Measurements from ENCODE around the gene E2F7. TPM values are rescaled to one million over a fixed set of nuclear protein-coding genes. Genes with fewer than 3 reads are reported as not detected.
A peak's percentile ranks its signal among the peaks of the same experiment; 100 is the strongest.

The E2F7 gene
- total RNA-seq, 1 experiment from 2014 or later, result 2.0 TPM

- peaks cover 35% of the 10 kb centered on the region for H3K4me1 ChIP-seq (ENCODE audit: low read length)
- no peaks in the 10 kb centered on the region; the same call in 1 of the 2 replicates for H4K20me1 ChIP-seq (ENCODE audit: insufficient read depth, low read depth, low read length)
- no peak overlapping the region for H3K9ac ChIP-seq (ENCODE audit: low read length)
- no peaks in the 10 kb centered on the region for H3K79me2 ChIP-seq (ENCODE audit: low read length)
- H3K27me3 ChIP-seq (ENCODE audit: low read length), result no peaks in the 10 kb centered on the region
- H3K4me2 ChIP-seq (ENCODE audit: low read depth, low read length, poor library complexity, severe bottlenecking), result no peak overlapping the region
- no peak for DNase-seq
- H3K4me3 ChIP-seq (ENCODE audit: low read length), result no peak overlapping the region
- no peaks in the 10 kb centered on the region for H3K9me3 ChIP-seq (ENCODE audit: low read length)
- H3K9me2 ChIP-seq (replicated peaks; ENCODE audit: insufficient read depth, low read length), result no peaks in the 10 kb centered on the region
- H3K27ac ChIP-seq (ENCODE audit: low read length), result no peak overlapping the region
- H2AFZ ChIP-seq (ENCODE audit: low read length), result no peak overlapping the region
- H3K36me3 ChIP-seq (ENCODE audit: insufficient read depth, low read length), result no peaks in the 10 kb centered on the region; the same call in 1 of the 2 replicates
These were observed 3.0 kb downstream of the E2F7 start for GRCh38 chr12:77062396-77062795.

DNA sequence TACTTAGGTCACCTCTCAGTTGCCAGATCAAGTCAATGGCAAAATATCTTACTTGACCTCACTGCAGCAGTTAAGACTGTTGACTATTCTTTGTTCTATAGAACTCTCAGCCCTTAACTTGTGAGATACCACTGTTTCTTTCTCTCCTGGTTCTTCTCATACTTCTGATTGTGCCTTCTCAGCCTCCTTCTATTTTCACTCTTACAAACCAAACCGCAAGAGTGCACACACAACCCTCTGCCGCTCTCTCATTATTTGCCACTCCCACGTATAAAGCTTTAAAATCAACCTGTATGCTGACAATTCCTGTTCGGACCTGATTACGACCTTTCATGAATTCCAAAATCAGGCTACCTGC is 4.5 kb downstream of the E2F7 start:
- no peaks in the 10 kb centered on the region for H3K79me2 ChIP-seq (ENCODE audit: low read length)
- no peaks in the 10 kb centered on the region; the same call in 1 of the 2 replicates for H4K20me1 ChIP-seq (ENCODE audit: insufficient read depth, low read depth, low read length)
- H3K9me3 ChIP-seq (ENCODE audit: low read length), result no peaks in the 10 kb centered on the region
- no peak for DNase-seq
- H3K36me3 ChIP-seq (ENCODE audit: insufficient read depth, low read length), result no peaks in the 10 kb centered on the region; the same call in 1 of the 2 replicates
- H3K9ac ChIP-seq (ENCODE audit: low read length), result no peak overlapping the region
- H2AFZ ChIP-seq (ENCODE audit: low read length), result no peak overlapping the region
- H3K9me2 ChIP-seq (replicated peaks; ENCODE audit: insufficient read depth, low read length), result no peaks in the 10 kb centered on the region
- no peak overlapping the region for H3K27ac ChIP-seq (ENCODE audit: low read length)
- no peak overlapping the region for H3K4me2 ChIP-seq (ENCODE audit: low read depth, low read length, poor library complexity, severe bottlenecking)
- H3K27me3 ChIP-seq (ENCODE audit: low read length), result no peaks in the 10 kb centered on the region
- no peak overlapping the region for H3K4me3 ChIP-seq (ENCODE audit: low read length)
- peaks cover 28% of the 10 kb centered on the region for H3K4me1 ChIP-seq (ENCODE audit: low read length)

DNA sequence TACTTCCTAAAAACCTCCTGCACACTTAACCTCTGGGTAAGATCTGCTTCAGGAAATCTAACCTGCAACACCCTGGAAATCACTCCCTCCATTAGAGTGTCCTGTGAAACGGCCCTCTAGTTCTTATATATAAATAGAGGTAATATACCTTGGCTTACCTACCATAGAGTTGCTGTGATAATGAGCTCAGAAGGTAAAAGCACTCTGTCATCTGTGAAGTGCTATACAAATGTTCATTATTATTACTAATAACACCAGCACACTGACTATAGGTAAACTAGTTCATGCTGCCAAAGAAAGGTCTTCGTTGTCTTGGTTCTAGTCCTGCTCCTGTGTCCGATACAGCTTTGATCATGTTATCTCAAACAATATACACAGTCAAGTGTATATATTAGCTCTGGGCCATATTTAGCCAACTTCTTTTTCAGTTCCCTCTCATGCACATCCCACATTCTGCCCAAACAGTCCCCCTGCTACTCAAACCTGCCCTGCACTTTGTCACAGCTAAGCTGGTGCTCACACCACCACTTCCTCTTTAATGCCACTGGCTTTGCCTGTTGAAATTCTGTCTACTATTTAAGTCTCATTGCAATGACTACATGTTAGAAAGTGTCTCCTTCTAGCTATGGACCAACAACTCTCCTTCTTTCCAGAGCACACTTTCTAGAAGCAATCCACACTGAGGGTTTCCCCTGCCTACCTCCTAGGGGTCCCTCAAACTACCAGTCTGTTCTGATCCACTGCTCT is 5.1 kb downstream of the E2F7 start:
- Histone ChIP-seq H3K9me2 (replicated peaks; ENCODE audit: insufficient read depth, low read length) (no peaks in the 10 kb centered on the region), H3K27me3 (ENCODE audit: low read length) (no peaks in the 10 kb centered on the region), H3K4me1 (ENCODE audit: low read length) (peaks cover 27% of the 10 kb centered on the region), H2AFZ (ENCODE audit: low read length) (no peak overlapping the region), H3K4me3 (ENCODE audit: low read length) (no peak overlapping the region), H3K9me3 (ENCODE audit: low read length) (no peaks in the 10 kb centered on the region), H3K9ac (ENCODE audit: low read length) (no peak overlapping the region), H3K4me2 (ENCODE audit: low read depth, low read length, poor library complexity, severe bottlenecking) (no peak overlapping the region), H4K20me1 (ENCODE audit: insufficient read depth, low read depth, low read length) (no peaks in the 10 kb centered on the region; the same call in 1 of the 2 replicates), H3K36me3 (ENCODE audit: insufficient read depth, low read length) (no peaks in the 10 kb centered on the region; the same call in 1 of the 2 replicates), H3K27ac (ENCODE audit: low read length) (no peak overlapping the region), H3K79me2 (ENCODE audit: low read length) (no peaks in the 10 kb centered on the region)
- DNase-seq, result peak; percentile 74

GRCh38 chr12:77058740-77059139 is 6.6 kb downstream of the E2F7 start:
- no peaks in the 10 kb centered on the region for H3K9me3 ChIP-seq (ENCODE audit: low read length)
- H3K27me3 ChIP-seq (ENCODE audit: low read length), result no peaks in the 10 kb centered on the region
- no peak for DNase-seq
- H4K20me1 ChIP-seq (ENCODE audit: insufficient read depth, low read depth, low read length), result no peaks in the 10 kb centered on the region; the same call in 1 of the 2 replicates
- peaks cover 17% of the 10 kb centered on the region for H3K4me1 ChIP-seq (ENCODE audit: low read length)
- H3K9me2 ChIP-seq (replicated peaks; ENCODE audit: insufficient read depth, low read length), result no peaks in the 10 kb centered on the region
- H3K4me2 ChIP-seq (ENCODE audit: low read depth, low read length, poor library complexity, severe bottlenecking), result no peak overlapping the region
- H3K36me3 ChIP-seq (ENCODE audit: insufficient read depth, low read length), result no peaks in the 10 kb centered on the region; the same call in 1 of the 2 replicates
- H2AFZ ChIP-seq (ENCODE audit: low read length), result no peak overlapping the region
- no peaks in the 10 kb centered on the region for H3K79me2 ChIP-seq (ENCODE audit: low read length)
- no peak overlapping the region for H3K27ac ChIP-seq (ENCODE audit: low read length)
- H3K4me3 ChIP-seq (ENCODE audit: low read length), result no peak overlapping the region
- H3K9ac ChIP-seq (ENCODE audit: low read length), result no peak overlapping the region

GRCh38 chr12:77054851-77055250 is 10.5 kb downstream of the E2F7 start:
- Histone ChIP-seq H3K9me2 (replicated peaks; ENCODE audit: insufficient read depth, low read length) (no peaks in the 10 kb centered on the region), H2AFZ (ENCODE audit: low read length) (no peak overlapping the region), H3K4me2 (ENCODE audit: low read depth, low read length, poor library complexity, severe bottlenecking) (no peak overlapping the region), H3K4me3 (ENCODE audit: low read length) (no peak overlapping the region), H3K79me2 (ENCODE audit: low read length) (no peaks in the 10 kb centered on the region), H3K9ac (ENCODE audit: low read length) (no peak overlapping the region), H3K27ac (ENCODE audit: low read length) (no peak overlapping the region), H3K36me3 (ENCODE audit: insufficient read depth, low read length) (no peaks in the 10 kb centered on the region), H4K20me1 (ENCODE audit: insufficient read depth, low read depth, low read length) (no peaks in the 10 kb centered on the region), H3K27me3 (ENCODE audit: low read length) (no peaks in the 10 kb centered on the region), H3K9me3 (ENCODE audit: low read length) (no peaks in the 10 kb centered on the region), H3K4me1 (ENCODE audit: low read length) (0 out of 2 replicates have a peak, but pooled peaks cover 4% of the 10 kb centered on the region)
- no peak for DNase-seq

GRCh38 chr12:77053259-77053658 is 12.1 kb downstream of the E2F7 start:
- no peak overlapping the region for H3K4me3 ChIP-seq (ENCODE audit: low read length)
- H3K79me2 ChIP-seq (ENCODE audit: low read length), result no peaks in the 10 kb centered on the region
- no peaks in the 10 kb centered on the region for H4K20me1 ChIP-seq (ENCODE audit: insufficient read depth, low read depth, low read length)
- no peaks in the 10 kb centered on the region for H3K36me3 ChIP-seq (ENCODE audit: insufficient read depth, low read length)
- no peak overlapping the region for H3K9ac ChIP-seq (ENCODE audit: low read length)
- 0 out of 2 replicates have a peak, but pooled peaks cover 2% of the 10 kb centered on the region for H3K4me1 ChIP-seq (ENCODE audit: low read length)
- no peak overlapping the region for H3K4me2 ChIP-seq (ENCODE audit: low read depth, low read length, poor library complexity, severe bottlenecking)
- no peaks in the 10 kb centered on the region for H3K9me3 ChIP-seq (ENCODE audit: low read length)
- H3K9me2 ChIP-seq (replicated peaks; ENCODE audit: insufficient read depth, low read length), result no peaks in the 10 kb centered on the region
- no peak for DNase-seq
- H3K27ac ChIP-seq (ENCODE audit: low read length), result no peak overlapping the region
- no peaks in the 10 kb centered on the region for H3K27me3 ChIP-seq (ENCODE audit: low read length)
- no peak overlapping the region for H2AFZ ChIP-seq (ENCODE audit: low read length)

GRCh38 chr12:77049767-77050353 is 15.5 kb downstream of the E2F7 start:
- no peak overlapping the region for H3K27ac ChIP-seq (ENCODE audit: low read length)
- H3K4me2 ChIP-seq (ENCODE audit: low read depth, low read length, poor library complexity, severe bottlenecking), result no peak overlapping the region
- H3K9me2 ChIP-seq (replicated peaks; ENCODE audit: insufficient read depth, low read length), result no peaks in the 10 kb centered on the region
- no peak overlapping the region for H2AFZ ChIP-seq (ENCODE audit: low read length)
- H3K9ac ChIP-seq (ENCODE audit: low read length), result no peak overlapping the region
- no peaks in the 10 kb centered on the region for H4K20me1 ChIP-seq (ENCODE audit: insufficient read depth, low read depth, low read length)
- no peaks in the 10 kb centered on the region for H3K4me1 ChIP-seq (ENCODE audit: low read length)
- H3K9me3 ChIP-seq (ENCODE audit: low read length), result no peaks in the 10 kb centered on the region
- H3K27me3 ChIP-seq (ENCODE audit: low read length), result no peaks in the 10 kb centered on the region
- peak; percentile 88 for DNase-seq
- H3K36me3 ChIP-seq (ENCODE audit: insufficient read depth, low read length), result no peaks in the 10 kb centered on the region
- H3K79me2 ChIP-seq (ENCODE audit: low read length), result no peaks in the 10 kb centered on the region
- H3K4me3 ChIP-seq (ENCODE audit: low read length), result no peak overlapping the region

- no peak for DNase-seq
- no peaks in the 10 kb centered on the region for H3K36me3 ChIP-seq (ENCODE audit: insufficient read depth, low read length)
- H3K4me3 ChIP-seq (ENCODE audit: low read length), result no peak overlapping the region
- no peaks in the 10 kb centered on the region for H3K9me2 ChIP-seq (replicated peaks; ENCODE audit: insufficient read depth, low read length)
- H2AFZ ChIP-seq (ENCODE audit: low read length), result no peak overlapping the region
- no peaks in the 10 kb centered on the region for H4K20me1 ChIP-seq (ENCODE audit: insufficient read depth, low read depth, low read length)
- H3K79me2 ChIP-seq (ENCODE audit: low read length), result no peaks in the 10 kb centered on the region
- no peak overlapping the region for H3K4me2 ChIP-seq (ENCODE audit: low read depth, low read length, poor library complexity, severe bottlenecking)
- H3K27me3 ChIP-seq (ENCODE audit: low read length), result no peaks in the 10 kb centered on the region
- no peaks in the 10 kb centered on the region for H3K9me3 ChIP-seq (ENCODE audit: low read length)
- no peak overlapping the region for H3K27ac ChIP-seq (ENCODE audit: low read length)
- H3K9ac ChIP-seq (ENCODE audit: low read length), result no peak overlapping the region
- no peaks in the 10 kb centered on the region for H3K4me1 ChIP-seq (ENCODE audit: low read length)
These were observed 17.8 kb downstream of the E2F7 start for GRCh38 chr12:77047341-77048109.

Measured in Karpas-422 (cell line).